GM12892 (cell line): ENCODE results near the gene SLC26A6.

ENCODE experiments used
- POLR2A ChIP-seq: IDR thresholded peaks from 2 replicates; pipeline ENCODE4 v1.6.1; 2011; ENCODE audit warnings: low read depth, low read length, control low read depth
- POLR2AphosphoS5 ChIP-seq: IDR thresholded peaks from 2 replicates; pipeline ENCODE4 v1.6.1; 2011; ENCODE audit warnings: low read depth, low read length, control low read depth

GRCh38 chr3:48617559-48617958 is 17.7 kb downstream of the SLC26A6 start:
- no peak for TF ChIP-seq POLR2AphosphoS5
- no peak for TF ChIP-seq POLR2A
